ENCODE measurements around the gene DIMT1. TPM values are rescaled to one million over a fixed set of nuclear protein-coding genes. Genes with fewer than 3 reads are reported as not detected.

Gene DIMT1
- total RNA-seq, 4 donors from 2014 or later = 23.0 to 46.5 (median 32.9) TPM

- TF ChIP-seq, protein P1, sequence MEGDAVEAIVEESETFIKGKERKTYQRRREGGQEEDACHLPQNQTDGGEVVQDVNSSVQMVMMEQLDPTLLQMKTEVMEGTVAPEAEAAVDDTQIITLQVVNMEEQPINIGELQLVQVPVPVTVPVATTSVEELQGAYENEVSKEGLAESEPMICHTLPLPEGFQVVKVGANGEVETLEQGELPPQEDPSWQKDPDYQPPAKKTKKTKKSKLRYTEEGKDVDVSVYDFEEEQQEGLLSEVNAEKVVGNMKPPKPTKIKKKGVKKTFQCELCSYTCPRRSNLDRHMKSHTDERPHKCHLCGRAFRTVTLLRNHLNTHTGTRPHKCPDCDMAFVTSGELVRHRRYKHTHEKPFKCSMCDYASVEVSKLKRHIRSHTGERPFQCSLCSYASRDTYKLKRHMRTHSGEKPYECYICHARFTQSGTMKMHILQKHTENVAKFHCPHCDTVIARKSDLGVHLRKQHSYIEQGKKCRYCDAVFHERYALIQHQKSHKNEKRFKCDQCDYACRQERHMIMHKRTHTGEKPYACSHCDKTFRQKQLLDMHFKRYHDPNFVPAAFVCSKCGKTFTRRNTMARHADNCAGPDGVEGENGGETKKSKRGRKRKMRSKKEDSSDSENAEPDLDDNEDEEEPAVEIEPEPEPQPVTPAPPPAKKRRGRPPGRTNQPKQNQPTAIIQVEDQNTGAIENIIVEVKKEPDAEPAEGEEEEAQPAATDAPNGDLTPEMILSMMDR (IDR thresholded peaks at IDR 0.05) = no peak
- no peak for ATAC-seq (ENCODE audit: low FRiP score)
- no peak for DNase-seq (ENCODE audit: low spot score)
Measured at GRCh38 chr5:62386824-62387223, 16.9 kb downstream of the DIMT1 start.

GRCh38 chr5:62385816-62386400, 17.8 kb downstream of the DIMT1 start:
- DNase-seq (ENCODE audit: low spot score) (no peak), ATAC-seq (ENCODE audit: low FRiP score) (no peak)

GRCh38 chr5:62385131-62385530, 18.6 kb downstream of the DIMT1 start:
- no peak for ATAC-seq (ENCODE audit: low FRiP score)
- TF ChIP-seq, protein P1 (IDR thresholded peaks at IDR 0.05) = no peak
- DNase-seq (ENCODE audit: low spot score) = no peak

More at GRCh38 chr5:62385816-62386400, 17.8 kb downstream of the DIMT1 start:
- TF ChIP-seq, protein P1 (IDR thresholded peaks at IDR 0.05) = no peak

DNA sequence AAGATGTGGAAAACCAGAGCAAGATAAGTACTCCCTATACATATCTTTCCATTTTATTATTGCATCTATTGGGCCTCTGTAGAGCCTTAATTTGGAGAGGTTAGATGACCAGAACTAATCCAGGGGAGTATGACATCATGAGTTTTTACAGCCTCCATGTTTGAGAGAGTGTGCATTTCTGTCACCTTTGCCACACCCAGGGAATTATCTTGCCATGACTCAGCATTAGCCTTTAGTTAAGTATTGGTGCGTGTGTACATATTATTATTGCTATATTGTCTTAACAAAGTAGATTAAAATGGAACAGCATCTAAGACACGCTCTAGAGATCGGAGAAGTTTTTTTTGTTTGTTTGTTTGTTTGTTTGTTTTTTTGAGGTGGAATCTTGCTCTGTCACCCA, 27.6 kb downstream of the DIMT1 start:
- ATAC-seq (ENCODE audit: low FRiP score) = no peak
- TF ChIP-seq, protein P1 (IDR thresholded peaks at IDR 0.05) = no peak
- DNase-seq (ENCODE audit: low spot score) = no peak

GRCh38 chr5:62375627-62376026, 28.1 kb downstream of the DIMT1 start:
- DNase-seq (ENCODE audit: low spot score) (no peak), ATAC-seq (ENCODE audit: low FRiP score) (no peak)
- TF ChIP-seq, protein P1 (IDR thresholded peaks at IDR 0.05) = no peak

- no peak for DNase-seq (ENCODE audit: low spot score)
- TF ChIP-seq, protein P1 (IDR thresholded peaks at IDR 0.05) = no peak
- no peak for ATAC-seq (ENCODE audit: low FRiP score)
Measured at GRCh38 chr5:62374090-62374489, 29.6 kb downstream of the DIMT1 start.

GRCh38 chr5:62373382-62373781, 30.3 kb downstream of the DIMT1 start:
- DNase-seq (ENCODE audit: low spot score) = no peak
- TF ChIP-seq, protein P1 (IDR thresholded peaks at IDR 0.05) = no peak
- no peak for ATAC-seq (ENCODE audit: low FRiP score)

Measured in omental fat pad (tissue), 4 donors.